HL-60 (cell line): ENCODE data around the gene ACOT13.
A peak's percentile ranks its signal among the peaks of the same experiment; 100 is the strongest.

ENCODE experiments used
- DNase-seq, 2 experiments: peaks; one replicate each; pipeline ENCODE4 v3.0.0-alpha.2; 2010 to 2020; ENCODE audit warnings: low read depth in 1 of 2, low spot score in 1 of 2
- H3K27ac ChIP-seq: fragments of 250-450 bp; sonication (Bioruptor Pico); replicated peaks from 2 replicates; pipeline ENCODE4 v1.5.1; 2020; ENCODE audit warnings: mild to moderate bottlenecking, moderate library complexity
- H3K27me3 ChIP-seq: fragments of 250-450 bp; sonication (Bioruptor Pico); 2 replicates; pipeline ENCODE4 v1.5.1; 2021; ENCODE audit warnings: mild to moderate bottlenecking, moderate library complexity; ENCODE audit not compliant: insufficient read depth, poor library complexity, severe bottlenecking
- H3K4me3 ChIP-seq: replicated peaks from 2 replicates; pipeline ENCODE4 v1.5.1; 2011; ENCODE audit warnings: mild to moderate bottlenecking, control low read depth, low read length; ENCODE audit not compliant: insufficient read depth
- GABPA ChIP-seq: IDR thresholded peaks from 2 replicates; pipeline ENCODE4 v1.6.1; 2012; ENCODE audit warnings: low read depth
- POLR2AphosphoS5 ChIP-seq: IDR thresholded peaks from 2 replicates; pipeline ENCODE4 v1.6.1; 2012; ENCODE audit warnings: low read depth
- REST ChIP-seq: IDR thresholded peaks from 2 replicates; pipeline ENCODE4 v1.6.1; 2012; ENCODE audit warnings: low read depth; ENCODE audit not compliant: insufficient replicate concordance
- SPI1 ChIP-seq: IDR thresholded peaks from 2 replicates; pipeline ENCODE4 v1.6.1; 2012; ENCODE audit warnings: low read depth, mild to moderate bottlenecking, borderline replicate concordance
- long read RNA-seq: library from polyadenylated mRNA; unstranded; transcript quantifications from one replicate; pipeline ENCODE4 v2.0.0, GENCODE V29; 2020
- TF ChIP-seq, protein P1 (sequence below): IDR thresholded peaks from one replicate; pipeline ENCODE4 v1.5.1; 2011; ENCODE audit warnings: low read length, control low read depth, inconsistent platforms; ENCODE audit not compliant: insufficient read depth

The ACOT13 gene
- long read RNA-seq, full-length matches to known transcripts: 19 of 26 reads
- long read RNA-seq, partial matches to known transcripts: 0 of 26 reads
- long read RNA-seq, other reads (novel, unspliced or antisense): 7 of 26 reads

DNA sequence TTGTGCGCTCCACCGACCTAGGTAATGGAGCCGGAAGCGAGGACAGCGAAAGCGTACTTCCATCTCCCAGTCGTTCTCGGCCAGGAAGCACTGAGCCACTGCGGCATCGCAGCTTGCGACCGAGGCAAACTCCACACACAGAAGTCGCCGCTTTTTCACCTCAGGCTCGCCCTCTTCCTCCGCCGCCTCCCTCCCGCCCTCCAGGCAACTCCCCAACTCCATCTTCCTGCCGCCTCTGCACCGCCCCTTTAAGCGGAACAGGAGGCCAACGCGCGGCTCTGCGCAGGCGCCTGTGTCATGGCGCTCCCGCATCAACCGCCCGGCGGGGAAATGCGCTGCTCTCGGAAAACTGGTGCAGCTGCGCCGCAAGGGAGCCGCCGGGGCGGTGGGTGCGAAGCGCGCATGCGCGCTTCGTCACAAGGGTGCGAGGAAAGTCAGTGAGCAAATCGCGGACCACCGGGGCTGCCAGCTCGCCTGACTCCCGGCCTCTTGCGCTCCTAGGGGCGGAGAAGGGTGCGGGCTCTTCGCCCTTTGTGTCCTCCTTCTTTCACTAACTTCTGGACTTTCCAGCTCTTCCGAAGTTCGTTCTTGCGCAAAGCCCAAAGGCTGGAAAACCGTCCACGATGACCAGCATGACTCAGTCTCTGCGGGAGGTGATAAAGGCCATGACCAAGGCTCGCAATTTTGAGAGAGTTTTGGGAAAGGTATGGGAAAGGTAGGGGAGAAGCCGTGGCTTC lies at the start of gene ACOT13, which contains the start of gene TDP2:
Gene ACOT13 (plus strand): TSS at position 437 of the 737 bp plus-strand sequence. CDS start 187 bp downstream, at position 624.
Gene TDP2 (minus strand): TSS at position 259 of the 737 bp plus-strand sequence. CDS start 37 bp downstream, at position 222.
- no peaks in the 10 kb centered on the region for H3K27me3 ChIP-seq
- DNase-seq: peak; percentile 92 to 96

DNA sequence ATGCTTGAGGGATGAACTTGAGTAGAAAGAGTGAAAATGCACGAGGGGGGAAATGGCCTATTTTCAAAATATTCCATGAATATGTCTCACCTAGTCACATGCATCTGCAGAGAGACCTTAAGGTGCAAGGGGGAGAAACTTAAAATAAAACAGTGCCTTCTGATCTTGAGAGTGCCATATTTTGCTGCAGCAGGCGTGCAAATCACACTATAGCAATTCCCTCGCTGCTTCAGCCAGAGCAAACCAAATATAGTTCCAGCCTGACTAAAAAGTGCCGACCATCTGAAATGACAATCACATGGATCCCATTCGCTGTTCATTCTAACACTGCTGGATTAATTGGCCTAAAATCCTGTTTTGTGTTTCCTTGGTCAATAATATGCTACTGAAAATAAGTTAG lies 47.2 kb upstream of the ACOT13 start:
- DNase-seq: no peak
- Histone ChIP-seq H3K4me3 (no peak overlapping the region), H3K27me3 (peaks cover 6% of the 10 kb centered on the region), H3K27ac (no peak overlapping the region)
- no peak for TF ChIP-seq REST
- no peak for TF ChIP-seq GABPA
- TF ChIP-seq SPI1: no peak
- TF ChIP-seq, protein P1, sequence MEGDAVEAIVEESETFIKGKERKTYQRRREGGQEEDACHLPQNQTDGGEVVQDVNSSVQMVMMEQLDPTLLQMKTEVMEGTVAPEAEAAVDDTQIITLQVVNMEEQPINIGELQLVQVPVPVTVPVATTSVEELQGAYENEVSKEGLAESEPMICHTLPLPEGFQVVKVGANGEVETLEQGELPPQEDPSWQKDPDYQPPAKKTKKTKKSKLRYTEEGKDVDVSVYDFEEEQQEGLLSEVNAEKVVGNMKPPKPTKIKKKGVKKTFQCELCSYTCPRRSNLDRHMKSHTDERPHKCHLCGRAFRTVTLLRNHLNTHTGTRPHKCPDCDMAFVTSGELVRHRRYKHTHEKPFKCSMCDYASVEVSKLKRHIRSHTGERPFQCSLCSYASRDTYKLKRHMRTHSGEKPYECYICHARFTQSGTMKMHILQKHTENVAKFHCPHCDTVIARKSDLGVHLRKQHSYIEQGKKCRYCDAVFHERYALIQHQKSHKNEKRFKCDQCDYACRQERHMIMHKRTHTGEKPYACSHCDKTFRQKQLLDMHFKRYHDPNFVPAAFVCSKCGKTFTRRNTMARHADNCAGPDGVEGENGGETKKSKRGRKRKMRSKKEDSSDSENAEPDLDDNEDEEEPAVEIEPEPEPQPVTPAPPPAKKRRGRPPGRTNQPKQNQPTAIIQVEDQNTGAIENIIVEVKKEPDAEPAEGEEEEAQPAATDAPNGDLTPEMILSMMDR: no peak
- TF ChIP-seq POLR2AphosphoS5: no peak

More for the DNA sequence above, at the start of gene ACOT13, which contains the start of gene TDP2:
- peak within 1 kb of the TSS; percentile 70 for H3K4me3 ChIP-seq
- TF ChIP-seq SPI1 (peak; percentile 59; the same call in 1 of the 2 replicates), POLR2AphosphoS5 (peak; percentile 82), GABPA (peak; percentile 69), REST (peak; percentile 7)
- TF ChIP-seq, protein P1: no peak
- H3K27ac ChIP-seq: peak within 1 kb of the TSS; percentile 87

DNA sequence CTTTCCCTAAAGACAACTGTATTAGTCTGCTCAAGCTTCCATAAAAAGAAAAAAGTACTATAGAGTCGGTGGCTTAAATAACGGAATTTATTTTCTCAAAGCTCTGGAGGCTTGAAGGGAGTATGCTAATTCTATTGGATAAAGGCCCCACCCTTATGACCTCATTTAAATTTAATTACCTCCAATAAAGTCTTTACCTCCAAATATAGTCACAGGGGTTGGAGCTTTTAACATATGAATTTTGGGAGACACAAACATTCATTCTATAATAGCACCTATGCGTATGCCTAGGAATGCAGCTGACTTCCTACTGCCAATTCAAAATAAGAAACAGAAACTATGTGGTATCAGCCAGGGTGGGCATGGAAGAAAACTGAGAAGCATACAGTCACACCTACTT lies 46.2 kb upstream of the ACOT13 start:
- Histone ChIP-seq H3K27ac (no peak overlapping the region), H3K4me3 (no peak overlapping the region), H3K27me3 (no peaks in the 10 kb centered on the region)
- no peak for TF ChIP-seq GABPA
- TF ChIP-seq, protein P1: no peak
- no peak for TF ChIP-seq SPI1
- no peak for DNase-seq
